H1 (cell line): ENCODE data around the gene MZT2A.
"Not testable (repeated sequence)": the region's sequence is repeated elsewhere in the genome, so short reads cannot be mapped to it uniquely, and the experiment has no call there.

Experiments used
- CEBPB ChIP-seq: IDR thresholded peaks from 2 replicates; pipeline ENCODE4 v1.6.1; 2012; ENCODE audit warnings: low read depth, low read length
- CTCF ChIP-seq, 3 experiments: IDR thresholded peaks; 1 replicate in 2 of 3; 2 replicates in 1 of 3; pipeline versions ENCODE4 v1.5.1 to v1.6.1; 2011; ENCODE audit warnings: low read length in 3 of 3, mild to moderate bottlenecking in 3 of 3, inconsistent platforms in 2 of 3, low read depth in 1 of 3, moderate library complexity in 1 of 3; ENCODE audit not compliant: insufficient read depth in 1 of 3; ENCODE audit errors: control extremely low read depth in 1 of 3
- MAFK ChIP-seq: IDR thresholded peaks from 2 replicates; pipeline ENCODE4 v1.6.1; 2012; ENCODE audit warnings: low read depth, mild to moderate bottlenecking, improper control_type of control experiment, low read length
- MAX ChIP-seq: IDR thresholded peaks from 2 replicates; pipeline ENCODE4 v1.6.1; 2012; ENCODE audit warnings: inconsistent platforms
- TBP ChIP-seq: IDR thresholded peaks from 2 replicates; pipeline ENCODE4 v1.6.1; 2011; ENCODE audit warnings: low read depth, low read length, improper control_type of control experiment
- TF ChIP-seq, protein P1 (sequence below): IDR thresholded peaks from 2 replicates; pipeline ENCODE4 v1.6.1; 2011; ENCODE audit warnings: low read length, improper control_type of control experiment

DNA sequence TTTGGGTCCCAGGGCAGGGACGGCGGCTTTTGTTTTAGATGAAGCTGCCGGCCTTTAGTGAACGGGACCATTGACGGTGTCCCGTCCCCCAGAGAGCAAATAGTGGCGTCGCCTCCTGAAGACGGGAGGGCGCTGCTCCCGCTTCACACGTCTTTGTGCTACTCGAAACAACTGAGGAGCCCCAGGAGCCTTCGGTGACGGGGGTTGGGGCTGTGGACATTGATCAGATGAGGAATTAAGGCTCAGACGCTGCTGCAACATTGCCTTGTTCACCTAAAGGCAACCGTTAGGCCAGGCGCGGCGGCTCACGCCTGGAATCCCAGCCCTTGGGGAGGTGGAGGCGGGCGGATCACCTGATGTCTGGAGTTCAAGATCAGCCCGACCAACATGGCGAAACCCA, 15.8 kb downstream of the MZT2A start:
- TF ChIP-seq CTCF (IDR thresholded peaks at IDR 0.05; ENCODE audit: control extremely low read depth in 1 of 3, insufficient read depth in 1 of 3, low read depth in 1 of 3, low read length in 3 of 3); MAX; MAFK; CEBPB; TBP: not testable (repeated sequence)
- TF ChIP-seq, protein P1, sequence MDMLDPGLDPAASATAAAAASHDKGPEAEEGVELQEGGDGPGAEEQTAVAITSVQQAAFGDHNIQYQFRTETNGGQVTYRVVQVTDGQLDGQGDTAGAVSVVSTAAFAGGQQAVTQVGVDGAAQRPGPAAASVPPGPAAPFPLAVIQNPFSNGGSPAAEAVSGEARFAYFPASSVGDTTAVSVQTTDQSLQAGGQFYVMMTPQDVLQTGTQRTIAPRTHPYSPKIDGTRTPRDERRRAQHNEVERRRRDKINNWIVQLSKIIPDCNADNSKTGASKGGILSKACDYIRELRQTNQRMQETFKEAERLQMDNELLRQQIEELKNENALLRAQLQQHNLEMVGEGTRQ: not testable (repeated sequence)
